ENCODE measurements around the gene SLC22A23. TPM values are rescaled to one million over a fixed set of nuclear protein-coding genes. Genes with fewer than 3 reads are reported as not detected.

Gene SLC22A23
- total and polyA plus RNA-seq, 4 donors, result 4.9 to 45.4 (median 19.7) TPM

GRCh38 chr6:3397229-3398164 is 59.4 kb downstream of the SLC22A23 start:
- 60% methylated on average over 7 of the region's 7 CpGs for WGBS
- no peaks in the 10 kb centered on the region for H3K27me3 ChIP-seq (ENCODE audit: control insufficient read depth in 4 of 4, insufficient read depth in 4 of 4, low read length in 3 of 4)
- TF ChIP-seq FOXA2 (IDR thresholded peaks at IDR 0.05), result no peak
- TF ChIP-seq GABPA (IDR thresholded peaks at IDR 0.05 in 1 of 2, conservative IDR thresholded peaks at IDR 0.05 in 1 of 2), result no peak
- no peak for TF ChIP-seq EGR1 (IDR thresholded peaks at IDR 0.05; ENCODE audit: low read depth in 2 of 2)
- TF ChIP-seq RAD21 (IDR thresholded peaks at IDR 0.05), result no peak
- no peak overlapping the region for H3K4me3 ChIP-seq (ENCODE audit: low read depth in 1 of 3, low read length in 3 of 3)
- DNase-seq (ENCODE audit: low spot score), result no peak
- H3K9me3 ChIP-seq (ENCODE audit: control insufficient read depth in 4 of 4, low read length in 3 of 4), result no peaks in the 10 kb centered on the region
- H3K36me3 ChIP-seq (ENCODE audit: control insufficient read depth in 4 of 4, insufficient read depth in 3 of 4, low read depth in 1 of 4, low read length in 3 of 4), result no peaks in the 10 kb centered on the region
- H3K27ac ChIP-seq (ENCODE audit: low read depth in 1 of 2, low read length in 2 of 2), result peak overlapping the region; percentile 76 to 82
- H3K4me1 ChIP-seq (ENCODE audit: control insufficient read depth in 4 of 4, insufficient read depth in 4 of 4, low read length in 3 of 4), result peaks cover 21 to 86% (median 75%) of the 10 kb centered on the region in 4 donors
- no peak overlapping the region for H3K9ac ChIP-seq (ENCODE audit: low read depth in 1 of 2, low read length in 2 of 2)

- WGBS, result 89% methylated on average over 19 of the region's 19 CpGs
- no peak overlapping the region for H3K4me3 ChIP-seq (ENCODE audit: low read depth in 1 of 3, low read length in 3 of 3)
- H3K4me1 ChIP-seq (ENCODE audit: control insufficient read depth in 4 of 4, insufficient read depth in 4 of 4, low read length in 3 of 4), result peaks cover 15 to 77% (median 67%) of the 10 kb centered on the region in 4 donors
- H3K27me3 ChIP-seq (ENCODE audit: control insufficient read depth in 4 of 4, insufficient read depth in 4 of 4, low read length in 3 of 4), result no peaks in the 10 kb centered on the region
- no peak for DNase-seq (ENCODE audit: low spot score)
- peak in 1 of 2 donors; percentile 9 for TF ChIP-seq RXRA (IDR thresholded peaks at IDR 0.05)
- no peak for TF ChIP-seq MAX (IDR thresholded peaks at IDR 0.05)
- H3K36me3 ChIP-seq (ENCODE audit: control insufficient read depth in 4 of 4, insufficient read depth in 3 of 4, low read depth in 1 of 4, low read length in 3 of 4), result no peaks in the 10 kb centered on the region
- no peak overlapping the region for H3K9ac ChIP-seq (ENCODE audit: low read depth in 1 of 2, low read length in 2 of 2)
- no peaks in the 10 kb centered on the region for H3K9me3 ChIP-seq (ENCODE audit: control insufficient read depth in 4 of 4, low read length in 3 of 4)
- H3K27ac ChIP-seq (ENCODE audit: low read depth in 1 of 2, low read length in 2 of 2), result peak overlapping the region; percentile 49 to 82
These were observed 60.2 kb downstream of the SLC22A23 start for GRCh38 chr6:3396503-3397180.

GRCh38 chr6:3394671-3395070 is 62.2 kb downstream of the SLC22A23 start:
- WGBS, result 89% methylated on average over 7 of the region's 7 CpGs
- Histone ChIP-seq H3K27me3 (ENCODE audit: control insufficient read depth in 4 of 4, insufficient read depth in 4 of 4, low read length in 3 of 4) (no peaks in the 10 kb centered on the region), H3K4me3 (ENCODE audit: low read depth in 1 of 3, low read length in 3 of 3) (no peak overlapping the region), H3K4me1 (ENCODE audit: control insufficient read depth in 4 of 4, insufficient read depth in 4 of 4, low read length in 3 of 4) (peaks cover 10 to 76% (median 63%) of the 10 kb centered on the region in 4 donors), H3K27ac (ENCODE audit: low read depth in 1 of 2, low read length in 2 of 2) (peak overlapping the region in 1 of 2 donors; percentile 82), H3K36me3 (ENCODE audit: control insufficient read depth in 4 of 4, insufficient read depth in 3 of 4, low read depth in 1 of 4, low read length in 3 of 4) (no peaks in the 10 kb centered on the region), H3K9me3 (ENCODE audit: control insufficient read depth in 4 of 4, low read length in 3 of 4) (no peaks in the 10 kb centered on the region), H3K9ac (ENCODE audit: low read depth in 1 of 2, low read length in 2 of 2) (no peak overlapping the region)
- no peak for DNase-seq (ENCODE audit: low spot score)
- no peak for TF ChIP-seq YY1 (IDR thresholded peaks at IDR 0.05)
- TF ChIP-seq REST (IDR thresholded peaks at IDR 0.05), result no peak
- TF ChIP-seq TAF1 (conservative IDR thresholded peaks at IDR 0.05), result no peak
- no peak for TF ChIP-seq HNF4G (IDR thresholded peaks at IDR 0.05)
- TF ChIP-seq MAX (IDR thresholded peaks at IDR 0.05), result no peak
- TF ChIP-seq HNF4A (conservative IDR thresholded peaks at IDR 0.05), result no peak
- TF ChIP-seq RXRA (IDR thresholded peaks at IDR 0.05), result no peak
